Trophoblast cell (in vitro differentiated cells and primary cell): ENCODE measurements around the gene NLRP5.

Experiments used
- DNase-seq, 2 donors: peaks; one replicate each; pipeline ENCODE4 v3.0.0-alpha.2; 2016
- H2AFZ ChIP-seq: 2 replicates; pipeline ENCODE4 v1.6.1; 2013; ENCODE audit warnings: low read length, moderate library complexity, mild to moderate bottlenecking; ENCODE audit not compliant: insufficient read depth, poor library complexity
- H2AK5ac ChIP-seq: 2 replicates; pipeline ENCODE4 v1.6.1; 2013; ENCODE audit warnings: mild to moderate bottlenecking, low read length
- H2BK120ac ChIP-seq: 2 replicates; pipeline ENCODE4 v1.6.1; 2013; ENCODE audit warnings: low read length, mild to moderate bottlenecking, moderate library complexity; ENCODE audit not compliant: insufficient read depth, poor library complexity
- H2BK12ac ChIP-seq: 2 replicates; pipeline ENCODE4 v1.6.1; 2013; ENCODE audit warnings: mild to moderate bottlenecking, low read length, moderate library complexity
- H2BK5ac ChIP-seq: 2 replicates; pipeline ENCODE4 v1.6.1; 2013; ENCODE audit warnings: low read length, low read depth, moderate library complexity, mild to moderate bottlenecking; ENCODE audit not compliant: poor library complexity
- H3K14ac ChIP-seq: 2 replicates; pipeline ENCODE4 v1.6.1; 2013; ENCODE audit warnings: mild to moderate bottlenecking, low read length
- H3K18ac ChIP-seq: 2 replicates; pipeline ENCODE4 v1.6.1; 2013; ENCODE audit warnings: mild to moderate bottlenecking, low read length
- H3K23ac ChIP-seq: 2 replicates; pipeline ENCODE4 v1.6.1; 2013; ENCODE audit warnings: low read length
- H3K27ac ChIP-seq: 2 replicates; pipeline ENCODE4 v1.5.1; 2013; ENCODE audit warnings: low read depth, mild to moderate bottlenecking, inconsistent platforms, low read length, moderate library complexity
- H3K27me3 ChIP-seq: 2 replicates; pipeline ENCODE4 v1.6.1; 2013; ENCODE audit warnings: inconsistent platforms, mild to moderate bottlenecking, low read length, moderate library complexity; ENCODE audit not compliant: insufficient read depth
- H3K36me3 ChIP-seq, 2 experiments: 1 replicate in 1 of 2; 2 replicates in 1 of 2; pipeline ENCODE4 v1.6.1; 2013; ENCODE audit warnings: low read length in 2 of 2, mild to moderate bottlenecking in 2 of 2, moderate library complexity in 1 of 2; ENCODE audit not compliant: insufficient read depth in 2 of 2, control insufficient read depth in 1 of 2
- H3K4ac ChIP-seq: 2 replicates; pipeline ENCODE4 v1.6.1; 2013; ENCODE audit warnings: low read depth, mild to moderate bottlenecking, low read length, moderate library complexity
- H3K4me1 ChIP-seq, 2 experiments: 1 replicate in 1 of 2; 2 replicates in 1 of 2; pipeline ENCODE4 v1.6.1; 2013; ENCODE audit warnings: low read length in 2 of 2, mild to moderate bottlenecking in 2 of 2, moderate library complexity in 1 of 2; ENCODE audit not compliant: insufficient read depth in 2 of 2, control insufficient read depth in 1 of 2
- H3K4me2 ChIP-seq: 2 replicates; pipeline ENCODE4 v1.6.1; 2013; ENCODE audit warnings: inconsistent platforms, mild to moderate bottlenecking, low read length, moderate library complexity
- H3K4me3 ChIP-seq: 2 replicates; pipeline ENCODE4 v1.5.1; 2013; ENCODE audit warnings: mild to moderate bottlenecking, low read depth, low read length, inconsistent platforms
- H3K79me1 ChIP-seq: one replicate; pipeline ENCODE4 v1.6.1; 2013; ENCODE audit warnings: low read length
- H3K79me2 ChIP-seq: 2 replicates; pipeline ENCODE4 v1.6.1; 2013; ENCODE audit warnings: low read length, mild to moderate bottlenecking; ENCODE audit not compliant: control insufficient read depth, insufficient read depth, poor library complexity
- H3K9ac ChIP-seq: 2 replicates; pipeline ENCODE4 v1.6.1; 2013; ENCODE audit warnings: mild to moderate bottlenecking, low read length
- H3K9me3 ChIP-seq: 2 replicates; pipeline ENCODE4 v1.6.1; 2013; ENCODE audit warnings: low read depth, mild to moderate bottlenecking, control low read depth, inconsistent platforms, low read length; ENCODE audit not compliant: insufficient read depth
- H4K12ac ChIP-seq: 2 replicates; pipeline ENCODE4 v1.6.1; 2013; ENCODE audit warnings: low read depth, mild to moderate bottlenecking, low read length, moderate library complexity
- H4K8ac ChIP-seq: 2 replicates; pipeline ENCODE4 v1.6.1; 2013; ENCODE audit warnings: low read depth, mild to moderate bottlenecking, low read length, moderate library complexity
- H4K91ac ChIP-seq: one replicate; pipeline ENCODE4 v1.6.1; 2013; ENCODE audit warnings: low read depth, mild to moderate bottlenecking, low read length, moderate library complexity
- WGBS: extraction: QIAGEN DNeasy Blood & Tissue Kit; methylation state at CpG from one replicate; pipeline ENCODE4 v1.1.7; 2013; ENCODE audit warnings: missing lambda C conversion rate; ENCODE audit not compliant: insufficient read length, insufficient coverage; ENCODE audit errors: extremely low coverage; 5-methylcytosine and 5-hydroxymethylcytosine counted together

The NLRP5 gene

GRCh38 chr19:55990831-55991230 is 4.3 kb downstream of the NLRP5 start:
- H3K18ac ChIP-seq = no peak overlapping the region
- no peaks in the 10 kb centered on the region for H3K79me2 ChIP-seq
- no peak overlapping the region for H3K23ac ChIP-seq
- H3K27ac ChIP-seq = no peak overlapping the region
- H2BK5ac ChIP-seq = no peak overlapping the region
- no peaks in the 10 kb centered on the region for H3K79me1 ChIP-seq
- H3K36me3 ChIP-seq = no peaks in the 10 kb centered on the region
- no peak overlapping the region for H3K4me2 ChIP-seq
- no peak overlapping the region for H3K4ac ChIP-seq
- no peak overlapping the region for H3K14ac ChIP-seq
- H3K9ac ChIP-seq = no peak overlapping the region
- no peaks in the 10 kb centered on the region for H3K27me3 ChIP-seq
- no CpG with 5 or more reads among the region's 5 CpGs for WGBS
- no peak overlapping the region for H4K12ac ChIP-seq
- H3K9me3 ChIP-seq = peaks cover 13% of the 10 kb centered on the region
- no peak overlapping the region for H2BK120ac ChIP-seq
- no peak overlapping the region for H2AK5ac ChIP-seq
- no peak overlapping the region for H4K8ac ChIP-seq
- peak in 1 of 2 donors; percentile 60 for DNase-seq
- no peak overlapping the region for H3K4me3 ChIP-seq
- no peak overlapping the region for H4K91ac ChIP-seq
- H2BK12ac ChIP-seq = no peak overlapping the region
- no peaks in the 10 kb centered on the region for H3K4me1 ChIP-seq
- H2AFZ ChIP-seq = no peak overlapping the region

GRCh38 chr19:55993492-55993891 is 6.9 kb downstream of the NLRP5 start:
- H3K79me1 ChIP-seq = no peaks in the 10 kb centered on the region
- H3K79me2 ChIP-seq = no peaks in the 10 kb centered on the region
- no peak overlapping the region for H3K4ac ChIP-seq
- no peaks in the 10 kb centered on the region for H3K36me3 ChIP-seq
- no peak overlapping the region for H3K14ac ChIP-seq
- H3K4me1 ChIP-seq = no peaks in the 10 kb centered on the region
- H3K9ac ChIP-seq = no peak overlapping the region
- no peak overlapping the region for H2BK120ac ChIP-seq
- H3K23ac ChIP-seq = no peak overlapping the region
- H3K9me3 ChIP-seq = peaks cover 2% of the 10 kb centered on the region
- no peak overlapping the region for H3K18ac ChIP-seq
- no peak overlapping the region for H4K91ac ChIP-seq
- H3K27me3 ChIP-seq = no peaks in the 10 kb centered on the region
- no peak overlapping the region for H3K4me2 ChIP-seq
- no peak overlapping the region for H2BK5ac ChIP-seq
- DNase-seq = no peak
- no peak overlapping the region for H2AK5ac ChIP-seq
- H2AFZ ChIP-seq = no peak overlapping the region
- no peak overlapping the region for H3K27ac ChIP-seq
- no CpG with 5 or more reads among the region's 1 CpG for WGBS
- H2BK12ac ChIP-seq = no peak overlapping the region
- H4K12ac ChIP-seq = no peak overlapping the region
- no peak overlapping the region for H3K4me3 ChIP-seq
- no peak overlapping the region for H4K8ac ChIP-seq

GRCh38 chr19:56014765-56015164 is 28.2 kb downstream of the NLRP5 start:
- WGBS = no CpG with 5 or more reads among the region's 1 CpG
- no peaks in the 10 kb centered on the region for H3K79me1 ChIP-seq
- no peaks in the 10 kb centered on the region for H3K79me2 ChIP-seq
- H3K18ac ChIP-seq = no peak overlapping the region
- no peak overlapping the region for H3K4ac ChIP-seq
- H3K23ac ChIP-seq = no peak overlapping the region
- no peak overlapping the region for H2AFZ ChIP-seq
- H4K12ac ChIP-seq = no peak overlapping the region
- no peak overlapping the region for H3K4me2 ChIP-seq
- no peaks in the 10 kb centered on the region for H3K27me3 ChIP-seq
- no peak overlapping the region for H3K27ac ChIP-seq
- no peak overlapping the region for H3K4me3 ChIP-seq
- no peak overlapping the region for H2BK5ac ChIP-seq
- no peaks in the 10 kb centered on the region for H3K36me3 ChIP-seq
- H3K14ac ChIP-seq = no peak overlapping the region
- H4K91ac ChIP-seq = no peak overlapping the region
- no peak overlapping the region for H2BK12ac ChIP-seq
- H3K9ac ChIP-seq = no peak overlapping the region
- H2BK120ac ChIP-seq = no peak overlapping the region
- H3K9me3 ChIP-seq = peaks cover 12% of the 10 kb centered on the region
- no peaks in the 10 kb centered on the region for H3K4me1 ChIP-seq
- DNase-seq = no peak
- H4K8ac ChIP-seq = no peak overlapping the region
- H2AK5ac ChIP-seq = no peak overlapping the region

- no peak overlapping the region for H4K91ac ChIP-seq
- no peak overlapping the region for H2BK5ac ChIP-seq
- no peak overlapping the region for H2AK5ac ChIP-seq
- WGBS = no CpG with 5 or more reads among the region's 5 CpGs
- H3K4me1 ChIP-seq = no peaks in the 10 kb centered on the region
- no peaks in the 10 kb centered on the region for H3K27me3 ChIP-seq
- H3K18ac ChIP-seq = no peak overlapping the region
- H3K23ac ChIP-seq = no peak overlapping the region
- H4K12ac ChIP-seq = no peak overlapping the region
- DNase-seq = peak in 1 of 2 donors; percentile 39
- H3K9me3 ChIP-seq = peaks cover 8% of the 10 kb centered on the region
- no peaks in the 10 kb centered on the region for H3K79me2 ChIP-seq
- H2BK12ac ChIP-seq = no peak overlapping the region
- H3K79me1 ChIP-seq = no peaks in the 10 kb centered on the region
- H3K4me2 ChIP-seq = no peak overlapping the region
- H3K4me3 ChIP-seq = no peak overlapping the region
- no peak overlapping the region for H3K9ac ChIP-seq
- H3K27ac ChIP-seq = no peak overlapping the region
- H2BK120ac ChIP-seq = no peak overlapping the region
- H4K8ac ChIP-seq = no peak overlapping the region
- H3K4ac ChIP-seq = no peak overlapping the region
- H2AFZ ChIP-seq = no peak overlapping the region
- no peak overlapping the region for H3K14ac ChIP-seq
- H3K36me3 ChIP-seq = no peaks in the 10 kb centered on the region
These were observed 29.2 kb downstream of the NLRP5 start for GRCh38 chr19:56015756-56016155.
